ENCODE data around the gene GSG1L. TPM values are rescaled to one million over a fixed set of nuclear protein-coding genes. Genes with fewer than 3 reads are reported as not detected.
"Not testable (repeated sequence)": the region's sequence is repeated elsewhere in the genome, so short reads cannot be mapped to it uniquely, and the experiment has no call there.

Gene GSG1L
- total RNA-seq, 1 experiment from 2014 or later, result not detected

DNA sequence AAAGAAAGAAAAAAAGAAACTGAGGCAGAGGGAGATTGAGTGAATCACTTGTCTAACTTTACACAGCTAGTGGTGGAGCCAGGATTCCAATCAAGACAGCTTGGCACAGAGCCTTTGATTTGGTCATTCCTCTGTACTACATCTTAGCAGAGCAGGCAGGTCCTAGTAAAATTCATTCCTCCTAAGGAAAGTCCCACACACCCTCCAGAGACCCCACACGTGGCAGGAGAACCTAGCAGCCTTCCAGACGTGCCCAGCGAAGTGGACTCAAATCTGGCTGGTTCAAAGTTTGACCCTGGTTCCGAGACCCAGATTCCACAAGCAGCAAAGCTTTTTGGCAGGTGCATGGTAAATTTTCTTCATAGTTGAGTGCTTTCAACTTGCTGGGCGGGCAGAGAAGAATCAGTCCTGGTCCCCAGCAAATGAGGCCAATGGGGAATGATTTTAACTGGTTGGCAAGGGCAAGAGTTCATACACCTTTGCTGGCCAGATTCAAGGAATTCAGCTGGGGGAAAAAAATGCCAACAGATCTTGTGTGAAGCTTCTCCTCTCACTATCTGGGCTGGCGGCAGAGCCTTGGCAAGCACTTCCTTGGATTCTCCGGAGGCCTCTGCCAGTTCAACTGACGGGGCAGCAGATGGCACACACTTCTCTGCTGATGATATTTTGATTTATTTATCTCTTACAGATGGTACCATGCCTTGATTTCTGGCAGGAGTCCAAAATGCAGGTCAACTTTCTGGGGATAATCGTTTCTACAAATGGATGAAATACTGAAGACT lies 82.4 kb downstream of the GSG1L start:
- Histone ChIP-seq H3K9me3 (ENCODE audit: insufficient read depth, low read depth) (no peaks in the 10 kb centered on the region), H2AFZ (no peak overlapping the region), H3K27me3 (ENCODE audit: insufficient read depth, low read depth) (peaks cover 82% of the 10 kb centered on the region), H3K79me2 (ENCODE audit: low read depth) (no peaks in the 10 kb centered on the region), H3K27ac (no peak overlapping the region), H3K4me2 (no peak overlapping the region), H3K36me3 (ENCODE audit: low read depth) (no peaks in the 10 kb centered on the region), H4K20me1 (ENCODE audit: insufficient read depth) (no peaks in the 10 kb centered on the region), H3F3A (ENCODE audit: insufficient read depth, low read depth) (no peaks in the 10 kb centered on the region), H3K4me1 (replicated peaks; ENCODE audit: insufficient read depth) (no peaks in the 10 kb centered on the region), H3K9me2 (ENCODE audit: insufficient read depth) (no peaks in the 10 kb centered on the region), H3K4me3 (no peak overlapping the region)
- POLR2A ChIA-PET (ENCODE audit: unreplicated experiment), result no interaction called here
- DNase-seq, result no peak
- BruUV-seq (replicated peaks), result no TSS peak
- intact Hi-C loops (cut with micrococcal nuclease; ENCODE audit: unreplicated experiment), result no loop called here
- TF ChIP-seq EZH2 (IDR thresholded peaks at IDR 0.05; ENCODE audit: low read depth), result no peak
- TF ChIP-seq, protein P1, sequence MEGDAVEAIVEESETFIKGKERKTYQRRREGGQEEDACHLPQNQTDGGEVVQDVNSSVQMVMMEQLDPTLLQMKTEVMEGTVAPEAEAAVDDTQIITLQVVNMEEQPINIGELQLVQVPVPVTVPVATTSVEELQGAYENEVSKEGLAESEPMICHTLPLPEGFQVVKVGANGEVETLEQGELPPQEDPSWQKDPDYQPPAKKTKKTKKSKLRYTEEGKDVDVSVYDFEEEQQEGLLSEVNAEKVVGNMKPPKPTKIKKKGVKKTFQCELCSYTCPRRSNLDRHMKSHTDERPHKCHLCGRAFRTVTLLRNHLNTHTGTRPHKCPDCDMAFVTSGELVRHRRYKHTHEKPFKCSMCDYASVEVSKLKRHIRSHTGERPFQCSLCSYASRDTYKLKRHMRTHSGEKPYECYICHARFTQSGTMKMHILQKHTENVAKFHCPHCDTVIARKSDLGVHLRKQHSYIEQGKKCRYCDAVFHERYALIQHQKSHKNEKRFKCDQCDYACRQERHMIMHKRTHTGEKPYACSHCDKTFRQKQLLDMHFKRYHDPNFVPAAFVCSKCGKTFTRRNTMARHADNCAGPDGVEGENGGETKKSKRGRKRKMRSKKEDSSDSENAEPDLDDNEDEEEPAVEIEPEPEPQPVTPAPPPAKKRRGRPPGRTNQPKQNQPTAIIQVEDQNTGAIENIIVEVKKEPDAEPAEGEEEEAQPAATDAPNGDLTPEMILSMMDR (conservative IDR thresholded peaks at IDR 0.05), result no peak
- CTCF ChIA-PET, result no interaction called here

DNA sequence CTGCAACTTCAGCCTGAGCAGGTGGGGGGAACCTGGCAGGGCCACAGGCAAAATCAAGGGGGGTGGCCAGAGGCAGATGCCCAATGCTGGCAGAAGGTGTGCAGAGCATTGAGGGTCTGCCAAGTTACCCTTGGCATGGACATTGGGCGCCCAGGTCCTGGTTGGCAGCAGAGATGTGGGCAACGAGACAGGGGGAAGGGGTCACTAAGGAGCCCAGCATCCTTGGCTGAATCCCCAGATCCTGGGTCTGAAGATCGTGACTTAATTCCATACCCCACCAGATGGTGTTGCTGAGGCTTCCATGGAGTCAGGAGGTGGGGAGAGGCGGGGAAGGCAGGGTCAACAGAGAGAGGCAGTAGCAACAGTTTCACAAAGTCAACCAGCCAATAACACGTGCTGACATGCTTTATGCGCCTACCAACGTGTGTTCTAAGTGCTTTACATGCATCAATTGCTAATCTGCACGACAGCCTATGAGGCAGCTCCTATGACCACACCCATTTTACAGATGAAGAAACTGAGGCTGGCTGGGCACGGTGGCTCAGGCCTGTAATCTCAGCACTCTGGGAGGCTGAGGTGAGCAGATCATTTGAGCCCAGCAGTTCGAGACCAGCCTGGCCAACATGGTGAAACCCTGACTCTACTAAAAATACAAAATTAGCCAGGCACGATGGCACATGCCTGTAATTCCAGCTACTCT lies 83.3 kb downstream of the GSG1L start:
- Histone ChIP-seq H3F3A (ENCODE audit: insufficient read depth, low read depth) (no peaks in the 10 kb centered on the region), H3K4me3 (no peak overlapping the region), H2AFZ (no peak overlapping the region), H3K4me1 (replicated peaks; ENCODE audit: insufficient read depth) (no peaks in the 10 kb centered on the region), H4K20me1 (ENCODE audit: insufficient read depth) (no peaks in the 10 kb centered on the region), H3K27ac (no peak overlapping the region), H3K79me2 (ENCODE audit: low read depth) (no peaks in the 10 kb centered on the region), H3K9me3 (ENCODE audit: insufficient read depth, low read depth) (no peaks in the 10 kb centered on the region), H3K4me2 (no peak overlapping the region), H3K9me2 (ENCODE audit: insufficient read depth) (no peaks in the 10 kb centered on the region), H3K36me3 (ENCODE audit: low read depth) (no peaks in the 10 kb centered on the region), H3K27me3 (ENCODE audit: insufficient read depth, low read depth) (peaks cover 82% of the 10 kb centered on the region)
- intact Hi-C loops (cut with micrococcal nuclease; ENCODE audit: unreplicated experiment), result no loop called here
- DNase-seq, result no peak
- ChIA-PET CTCF (no interaction called here), POLR2A (ENCODE audit: unreplicated experiment) (no interaction called here)
- TF ChIP-seq EZH2 (IDR thresholded peaks at IDR 0.05; ENCODE audit: low read depth), result no peak
- TF ChIP-seq, protein P1 (conservative IDR thresholded peaks at IDR 0.05), result no peak
- BruUV-seq (replicated peaks), result no TSS peak

DNA sequence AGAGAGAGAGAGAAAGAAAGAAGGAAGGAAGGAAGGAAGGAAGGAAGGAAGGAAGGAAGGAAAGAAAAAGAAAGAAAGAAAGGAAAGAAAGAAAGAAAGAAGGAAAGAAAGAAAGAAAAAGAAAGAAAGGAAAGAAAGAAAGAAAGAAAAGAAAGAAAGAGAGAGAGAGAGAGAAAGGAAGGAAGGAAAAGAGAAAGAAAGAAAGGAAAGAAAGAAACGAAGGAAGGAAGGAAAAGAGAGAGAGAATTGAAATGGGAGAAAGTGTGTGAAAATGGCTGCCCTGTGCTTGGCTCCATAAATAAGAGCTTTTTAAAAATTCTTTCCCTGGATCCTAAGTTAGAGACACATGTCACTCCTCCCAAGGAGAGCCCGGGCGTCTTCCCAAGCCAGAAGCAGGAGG lies 83.8 kb downstream of the GSG1L start:
- H2AFZ ChIP-seq; BruUV-seq (replicated peaks); H3K79me2 ChIP-seq (ENCODE audit: low read depth); H4K20me1 ChIP-seq (ENCODE audit: insufficient read depth); DNase-seq; H3K4me1 ChIP-seq (replicated peaks; ENCODE audit: insufficient read depth); POLR2A ChIA-PET (ENCODE audit: unreplicated experiment); H3K27ac ChIP-seq; H3K9me2 ChIP-seq (ENCODE audit: insufficient read depth); H3K36me3 ChIP-seq (ENCODE audit: low read depth); H3K9me3 ChIP-seq (ENCODE audit: insufficient read depth, low read depth); H3K4me3 ChIP-seq; H3K4me2 ChIP-seq; H3F3A ChIP-seq (ENCODE audit: insufficient read depth, low read depth); CTCF ChIA-PET: not testable (repeated sequence)
- intact Hi-C loops (cut with micrococcal nuclease; ENCODE audit: unreplicated experiment), result loop anchor here (10.0 kb wide), 1 partner anchor 235 kb away; the partner anchor contains the start of gene XPO6
- peaks cover 82% of the 10 kb centered on the region for H3K27me3 ChIP-seq (ENCODE audit: insufficient read depth, low read depth)

Measured in PC-9 (cell line).